A549 (cell line): ENCODE results near the gene SENP5. TPM values are rescaled to one million over a fixed set of nuclear protein-coding genes. Genes with fewer than 3 reads are reported as not detected.

Experiments
- ATAC-seq, 2 experiments: fragments of 200-7000 bp in 1 of 2; fragments of >200 bp in 1 of 2; cut with Nextera tagmentation in 1 of 2; cut with Tn5 transposase in 1 of 2; 3 replicates each; pipeline versions ENCODE4 v1.8.0 to v1.9.1; 2018 to 2020; ENCODE audit warnings: mild to moderate bottlenecking in 1 of 2, moderate library complexity in 1 of 2
- CTCF ChIA-PET: fragments of 300-600 bp; sonication (Branson Sonifier 250); formaldehyde crosslinking; extraction: SDS; loops from one replicate; lab custom pipeline; 2021; ENCODE audit warnings: antibody characterized with exemption, inconsistent platforms; lab: Yijun Ruan, JAX
- POLR2A ChIA-PET: fragments of 350-600 bp; formaldehyde crosslinking; extraction: SDS; loops from one replicate; lab custom pipeline; 2021; ENCODE audit warnings: antibody characterized with exemption, inconsistent platforms; lab: Yijun Ruan, JAX
- DNase-seq, 2 experiments: peaks; one replicate each; pipeline versions ENCODE4 v3.0.0 to v3.0.0-alpha.2; 2011 to 2016; ENCODE audit warnings: low read depth in 1 of 2, low spot score in 1 of 2
- FAIRE-seq: peaks from 2 replicates; lab custom pipeline; 2011; peaks lifted over from hg19 to GRCh38; lab: Jason Lieb, UNC
- H3K27ac ChIP-seq, 2 experiments: fragments of >200 bp; sonication (Bioruptor Twin); formaldehyde crosslinking; 3 replicates each; pipeline ENCODE4 v1.5.1; 2016 to 2017
- H3K4me1 ChIP-seq: fragments of >200 bp; sonication (Bioruptor Twin); formaldehyde crosslinking; 3 replicates; pipeline ENCODE4 v1.6.1; 2016
- H3K4me2 ChIP-seq: fragments of >200 bp; sonication (Bioruptor Twin); formaldehyde crosslinking; 3 replicates; pipeline ENCODE4 v1.6.1; 2016
- H3K4me3 ChIP-seq: fragments of >200 bp; sonication (Bioruptor Twin); formaldehyde crosslinking; 3 replicates; pipeline ENCODE4 v1.5.1; 2016
- H3K9me3 ChIP-seq: fragments of >200 bp; sonication (Bioruptor Twin); formaldehyde crosslinking; 3 replicates; pipeline ENCODE4 v1.6.1; 2016
- BCL3 ChIP-seq: fragments of >200 bp; sonication (Bioruptor Twin); formaldehyde crosslinking; IDR thresholded peaks from 3 replicates; pipeline ENCODE4 v1.6.1; 2016
- CBX8 ChIP-seq: fragments of 200-600 bp; sonication (generic); IDR thresholded peaks from 2 replicates; pipeline ENCODE4 v1.6.1; 2016
- E2F6 ChIP-seq: IDR thresholded peaks from 2 replicates; pipeline ENCODE4 v1.6.1; 2012; ENCODE audit warnings: low read depth, borderline replicate concordance
- EHMT2 ChIP-seq: fragments of 200-600 bp; sonication (generic); IDR thresholded peaks from 2 replicates; pipeline ENCODE4 v1.6.1; 2016; ENCODE audit warnings: antibody characterized with exemption, low read depth, mild to moderate bottlenecking, moderate library complexity
- EP300 ChIP-seq, 2 experiments: fragments of >200 bp; sonication (Bioruptor Twin); formaldehyde crosslinking; IDR thresholded peaks; 2 replicates in 1 of 2; 3 replicates in 1 of 2; pipeline ENCODE4 v1.6.1; 2016 to 2017
- ESRRA ChIP-seq: fragments of 150-350 bp; IDR thresholded peaks from 2 replicates; pipeline ENCODE4 v1.6.1; 2014; ENCODE audit warnings: mild to moderate bottlenecking, low read length, borderline replicate concordance
- FOXS1 ChIP-seq: fragments of 250-450 bp; sonication (Bioruptor Pico); IDR thresholded peaks from 2 replicates; pipeline ENCODE4 v1.5.0; 2020; ENCODE audit warnings: mild to moderate bottlenecking, moderate library complexity
- GATA3 ChIP-seq: IDR thresholded peaks from 2 replicates; pipeline ENCODE4 v1.6.1; 2012; ENCODE audit warnings: borderline replicate concordance
- HEYL ChIP-seq: fragments of 250-450 bp; sonication (Bioruptor Pico); IDR thresholded peaks from 2 replicates; pipeline ENCODE4 v1.8.0; 2021; ENCODE audit warnings: mild to moderate bottlenecking, moderate library complexity
- JUN ChIP-seq, 2 experiments: fragments of >200 bp; sonication (Bioruptor Twin); formaldehyde crosslinking; IDR thresholded peaks; 2 replicates in 1 of 2; 3 replicates in 1 of 2; pipeline ENCODE4 v1.6.1; 2016 to 2017
- KDM1A ChIP-seq: fragments of 200-600 bp; sonication (generic); IDR thresholded peaks from 2 replicates; pipeline ENCODE4 v1.6.1; 2016; ENCODE audit warnings: low read depth, mild to moderate bottlenecking
- KDM5A ChIP-seq: fragments of 200-600 bp; sonication (generic); IDR thresholded peaks from 2 replicates; pipeline ENCODE4 v1.6.1; 2016; ENCODE audit warnings: antibody characterized with exemption, mild to moderate bottlenecking
- MYC ChIP-seq: IDR thresholded peaks from 2 replicates; pipeline ENCODE4 v1.6.1; 2012; ENCODE audit warnings: mild to moderate bottlenecking, inconsistent platforms, low read length, improper control_type of control experiment, borderline replicate concordance
- NFE2L2 ChIP-seq: fragments of 150-350 bp; conservative IDR thresholded peaks from 2 replicates; pipeline ENCODE4 v1.6.1; 2014; ENCODE audit warnings: low read length
- PHF8 ChIP-seq: fragments of 200-600 bp; sonication (generic); IDR thresholded peaks from 2 replicates; pipeline ENCODE4 v1.6.1; 2016; ENCODE audit warnings: low read depth, mild to moderate bottlenecking, antibody characterized with exemption, moderate library complexity, borderline replicate concordance
- RARB ChIP-seq: fragments of 250-450 bp; sonication (Bioruptor Pico); IDR thresholded peaks from 2 replicates; pipeline ENCODE4 v1.8.0; 2021; ENCODE audit warnings: mild to moderate bottlenecking, moderate library complexity
- TFCP2L1 ChIP-seq: fragments of 250-450 bp; sonication (Bioruptor Pico); IDR thresholded peaks from 2 replicates; pipeline ENCODE4 v1.5.0; 2021; ENCODE audit warnings: mild to moderate bottlenecking
- ZC3H11A ChIP-seq: fragments of 450-650 bp; IDR thresholded peaks from 2 replicates; pipeline ENCODE4 v1.6.1; 2014; ENCODE audit warnings: antibody characterized with exemption, mild to moderate bottlenecking
- ZNF302 ChIP-seq: fragments of 250-450 bp; sonication (Bioruptor Pico); IDR thresholded peaks from 2 replicates; pipeline ENCODE4 v1.9.0; 2021; ENCODE audit warnings: inconsistent platforms, mild to moderate bottlenecking, moderate library complexity
- ZSCAN20 ChIP-seq: fragments of 250-450 bp; sonication (Bioruptor Pico); IDR thresholded peaks from 2 replicates; pipeline ENCODE4 v1.8.0; 2022; ENCODE audit warnings: mild to moderate bottlenecking, moderate library complexity
- WGBS: methylation state at CpG from one replicate; pipeline ENCODE4 v1.1.6; 2017; ENCODE audit errors: missing lambda C conversion rate; 5-methylcytosine and 5-hydroxymethylcytosine counted together
- polyA plus RNA-seq, 4 experiments: library from polyadenylated mRNA; depleted of rRNA in 3 of 4; stranded (reverse); fragments of >200 nt; fragmentation: RNase III in 1 of 4; extraction: RNeasy Plus Mini Kit Qiagen cat#74134 plus additional on column Dnase treatment in 1 of 4; gene quantifications; 2 replicates in 3 of 4; 3 replicates in 1 of 4; pipeline ENCODE4 v1.2.3, GENCODE V29; 2011 to 2017
- TF ChIP-seq, protein P1 (sequence below): IDR thresholded peaks from 2 replicates; pipeline ENCODE4 v1.6.1; 2012
- TF ChIP-seq, protein P2 (sequence below): fragments of 250-450 bp; sonication (Bioruptor Pico); IDR thresholded peaks from 2 replicates; pipeline ENCODE4 v1.5.0; 2020; ENCODE audit warnings: low read depth, mild to moderate bottlenecking, moderate library complexity

SENP5 gene
- polyA plus RNA-seq, 2 of the 4 experiments (the other 2 are of a cell fraction) = 6.8 to 12.9 TPM

DNA sequence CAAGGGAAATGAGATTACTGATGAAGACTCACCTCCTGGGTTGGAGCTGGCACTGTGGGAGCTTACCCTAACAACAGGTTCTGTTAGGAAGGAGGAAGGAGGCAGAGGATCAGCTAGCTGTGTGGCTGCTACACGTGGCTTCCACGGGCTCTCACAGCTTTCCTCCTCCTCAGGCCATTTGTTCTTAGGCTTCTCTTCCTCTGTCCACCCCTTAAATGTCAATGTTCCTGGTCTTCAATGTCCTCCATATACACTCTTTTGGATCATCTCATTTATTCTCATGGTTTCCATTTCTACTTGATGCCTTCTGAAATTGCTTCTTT lies 95.9 kb downstream of the SENP5 start:
- no peak for DNase-seq
- H3K27ac ChIP-seq = no peak overlapping the region
- no peaks in the 10 kb centered on the region for H3K9me3 ChIP-seq
- FAIRE-seq = no peak
- no peaks in the 10 kb centered on the region for H3K4me1 ChIP-seq
- no peak for ATAC-seq
- TF ChIP-seq BCL3 = no peak
- TF ChIP-seq, protein P1, sequence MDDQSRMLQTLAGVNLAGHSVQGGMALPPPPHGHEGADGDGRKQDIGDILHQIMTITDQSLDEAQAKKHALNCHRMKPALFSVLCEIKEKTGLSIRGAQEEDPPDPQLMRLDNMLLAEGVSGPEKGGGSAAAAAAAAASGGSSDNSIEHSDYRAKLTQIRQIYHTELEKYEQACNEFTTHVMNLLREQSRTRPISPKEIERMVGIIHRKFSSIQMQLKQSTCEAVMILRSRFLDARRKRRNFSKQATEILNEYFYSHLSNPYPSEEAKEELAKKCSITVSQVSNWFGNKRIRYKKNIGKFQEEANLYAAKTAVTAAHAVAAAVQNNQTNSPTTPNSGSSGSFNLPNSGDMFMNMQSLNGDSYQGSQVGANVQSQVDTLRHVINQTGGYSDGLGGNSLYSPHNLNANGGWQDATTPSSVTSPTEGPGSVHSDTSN = no peak
- no peak for TF ChIP-seq FOXS1 (CRISPR knock-in tag)
- TF ChIP-seq EP300 (IDR thresholded peaks at IDR 0.05) = no peak
- ChIA-PET CTCF (interaction anchor here (1.2 kb wide), 1 partner anchor 10 kb away, joined by 6 read pairs; no protein-coding TSS in a partner anchor), POLR2A (no interaction called here)
- H3K4me3 ChIP-seq = no peak overlapping the region
- 100% methylated on average over 2 of the region's 2 CpGs for WGBS
- no peak overlapping the region for H3K4me2 ChIP-seq

DNA sequence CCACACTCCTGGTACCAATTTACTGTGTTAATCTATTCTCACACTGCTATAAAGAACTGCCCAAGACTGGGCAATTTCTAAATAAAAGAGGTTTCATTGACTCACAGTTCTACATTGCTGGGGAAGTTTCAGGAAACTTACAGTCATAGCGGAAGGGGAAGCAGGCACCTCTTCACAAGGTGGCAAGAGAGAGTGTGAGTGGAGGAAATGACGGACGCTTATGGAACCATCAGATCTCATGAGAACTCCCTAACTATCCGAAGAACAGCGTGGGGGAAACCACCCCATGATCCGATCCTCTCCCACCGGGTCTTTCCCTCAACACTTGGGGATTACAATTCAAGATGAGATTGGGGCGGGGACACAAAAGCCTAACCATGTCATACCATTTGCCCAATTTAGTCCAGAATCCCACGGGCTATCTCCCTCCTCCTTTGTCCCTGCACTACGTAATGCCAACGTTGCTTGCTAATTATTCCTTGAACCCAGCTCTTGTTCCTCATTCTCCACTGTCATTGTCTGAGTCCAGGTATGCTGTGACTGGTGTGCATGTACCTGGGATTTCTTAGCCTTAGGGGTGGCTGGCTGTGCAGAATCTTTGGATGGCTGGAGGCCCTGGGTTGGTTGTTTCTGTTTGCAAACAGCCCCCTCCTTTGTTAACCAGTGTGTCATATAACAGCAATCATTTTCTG lies 97.5 kb downstream of the SENP5 start:
- DNase-seq (no peak), FAIRE-seq (no peak), ATAC-seq (no peak)
- Histone ChIP-seq H3K4me3 (no peak overlapping the region), H3K27ac (no peak overlapping the region), H3K4me2 (no peak overlapping the region), H3K9me3 (no peaks in the 10 kb centered on the region), H3K4me1 (no peaks in the 10 kb centered on the region)
- POLR2A ChIA-PET = no interaction called here
- TF ChIP-seq, protein P2, sequence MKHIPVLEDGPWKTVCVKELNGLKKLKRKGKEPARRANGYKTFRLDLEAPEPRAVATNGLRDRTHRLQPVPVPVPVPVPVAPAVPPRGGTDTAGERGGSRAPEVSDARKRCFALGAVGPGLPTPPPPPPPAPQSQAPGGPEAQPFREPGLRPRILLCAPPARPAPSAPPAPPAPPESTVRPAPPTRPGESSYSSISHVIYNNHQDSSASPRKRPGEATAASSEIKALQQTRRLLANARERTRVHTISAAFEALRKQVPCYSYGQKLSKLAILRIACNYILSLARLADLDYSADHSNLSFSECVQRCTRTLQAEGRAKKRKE (CRISPR knock-in tag) = no peak
- no peak for TF ChIP-seq E2F6
- TF ChIP-seq EHMT2 = no peak
- no peak for TF ChIP-seq PHF8
- TF ChIP-seq HEYL (CRISPR knock-in tag) = no peak
- no peak for TF ChIP-seq KDM5A
- TF ChIP-seq ZNF302 (CRISPR knock-in tag) = no peak
- TF ChIP-seq RARB = no peak
- TF ChIP-seq KDM1A = no peak
- TF ChIP-seq ZC3H11A = no peak
- TF ChIP-seq NFE2L2 = no peak
- TF ChIP-seq GATA3 = no peak
- no peak for TF ChIP-seq MYC
- no peak for TF ChIP-seq JUN (IDR thresholded peaks at IDR 0.05)
- TF ChIP-seq CBX8 = no peak
- no peak for TF ChIP-seq TFCP2L1 (CRISPR knock-in tag)
- TF ChIP-seq, protein P1 = no peak
- no peak for TF ChIP-seq ESRRA
- no peak for TF ChIP-seq ZSCAN20 (CRISPR knock-in tag)
- CTCF ChIA-PET = interaction anchor here (0.6 kb wide), 1 partner anchor 12 kb away, joined by 3 read pairs; no protein-coding TSS in a partner anchor
- 92% methylated on average over 11 of the region's 11 CpGs for WGBS
